Measurements from ENCODE around the gene SPTBN4. TPM values are rescaled to one million over a fixed set of nuclear protein-coding genes. Genes with fewer than 3 reads are reported as not detected.
A peak's percentile ranks its signal among the peaks of the same experiment; 100 is the strongest.

Gene SPTBN4
- total RNA-seq, 2 donors from 2014 or later, result 1.8 to 6.3 TPM

GRCh38 chr19:40603389-40604170 lies 136.8 kb downstream of the SPTBN4 start:
- WGBS, 2 donors, result 1 to 3% methylated on average over 26 to 43 of the region's 43 CpGs
- Histone ChIP-seq H3K9me3 (no peaks in the 10 kb centered on the region), H3K36me3 (replicated peaks in 1 of 2; ENCODE audit: insufficient read depth in 1 of 2, low read depth in 2 of 2) (no peaks in the 10 kb centered on the region), H3K27me3 (peaks cover 0 to 19% of the 10 kb centered on the region in 2 donors), H3K4me1 (peaks cover 69% of the 10 kb centered on the region), H3K27ac (peak overlapping the region in 3 of 4 donors; percentile 64 to 85 (median 77)), H3K4me3 (no peak overlapping the region)
- ATAC-seq (peak; percentile 88), DNase-seq (peak; percentile 99 to 100 (median 99))
- intact Hi-C loops (cut with DNase I), result no loop called here
- TF ChIP-seq POLR2A (IDR thresholded peaks at IDR 0.05), result peak in 2 of 3 donors; percentile 48 to 50
- TF ChIP-seq, protein P1, sequence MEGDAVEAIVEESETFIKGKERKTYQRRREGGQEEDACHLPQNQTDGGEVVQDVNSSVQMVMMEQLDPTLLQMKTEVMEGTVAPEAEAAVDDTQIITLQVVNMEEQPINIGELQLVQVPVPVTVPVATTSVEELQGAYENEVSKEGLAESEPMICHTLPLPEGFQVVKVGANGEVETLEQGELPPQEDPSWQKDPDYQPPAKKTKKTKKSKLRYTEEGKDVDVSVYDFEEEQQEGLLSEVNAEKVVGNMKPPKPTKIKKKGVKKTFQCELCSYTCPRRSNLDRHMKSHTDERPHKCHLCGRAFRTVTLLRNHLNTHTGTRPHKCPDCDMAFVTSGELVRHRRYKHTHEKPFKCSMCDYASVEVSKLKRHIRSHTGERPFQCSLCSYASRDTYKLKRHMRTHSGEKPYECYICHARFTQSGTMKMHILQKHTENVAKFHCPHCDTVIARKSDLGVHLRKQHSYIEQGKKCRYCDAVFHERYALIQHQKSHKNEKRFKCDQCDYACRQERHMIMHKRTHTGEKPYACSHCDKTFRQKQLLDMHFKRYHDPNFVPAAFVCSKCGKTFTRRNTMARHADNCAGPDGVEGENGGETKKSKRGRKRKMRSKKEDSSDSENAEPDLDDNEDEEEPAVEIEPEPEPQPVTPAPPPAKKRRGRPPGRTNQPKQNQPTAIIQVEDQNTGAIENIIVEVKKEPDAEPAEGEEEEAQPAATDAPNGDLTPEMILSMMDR (IDR thresholded peaks at IDR 0.05), result no peak

DNA sequence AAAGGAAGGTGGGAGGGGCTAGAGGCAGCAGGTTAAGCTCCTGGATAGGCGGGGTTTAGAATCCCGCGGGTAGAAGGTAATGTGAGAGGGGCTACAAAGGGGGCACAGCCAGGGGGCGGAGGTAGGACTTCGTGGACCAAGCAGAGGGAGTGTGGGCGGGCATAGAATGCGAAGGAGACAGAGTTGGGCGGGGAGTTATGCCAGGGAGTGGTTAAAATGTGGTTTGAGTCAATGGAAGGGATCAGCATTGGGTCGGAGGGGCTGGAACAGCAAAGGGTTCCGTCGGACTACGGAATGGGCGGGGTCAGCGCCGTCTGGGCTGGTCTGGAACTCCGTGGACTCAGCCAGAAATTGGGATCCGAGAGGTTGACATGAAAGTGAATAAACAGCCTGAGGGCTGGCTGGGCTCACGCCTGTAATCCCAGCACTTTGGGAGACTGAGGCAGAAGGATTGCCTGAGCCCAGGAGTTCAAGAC lies 137.4 kb downstream of the SPTBN4 start:
- Histone ChIP-seq H3K9me3 (no peaks in the 10 kb centered on the region), H3K4me1 (peaks cover 70% of the 10 kb centered on the region), H3K4me3 (no peak overlapping the region), H3K27me3 (peaks cover 0 to 19% of the 10 kb centered on the region in 2 donors), H3K36me3 (replicated peaks in 1 of 2; ENCODE audit: insufficient read depth in 1 of 2, low read depth in 2 of 2) (no peaks in the 10 kb centered on the region), H3K27ac (peak overlapping the region in 2 of 4 donors; percentile 77 to 85)
- TF ChIP-seq, protein P1 (IDR thresholded peaks at IDR 0.05), result no peak
- TF ChIP-seq POLR2A (IDR thresholded peaks at IDR 0.05), result no peak
- intact Hi-C loops (cut with DNase I), result no loop called here
- no peak for ATAC-seq
- DNase-seq, result no peak
- 2 to 5% methylated on average over 17 to 18 of the region's 18 CpGs for WGBS, 2 donors

DNA sequence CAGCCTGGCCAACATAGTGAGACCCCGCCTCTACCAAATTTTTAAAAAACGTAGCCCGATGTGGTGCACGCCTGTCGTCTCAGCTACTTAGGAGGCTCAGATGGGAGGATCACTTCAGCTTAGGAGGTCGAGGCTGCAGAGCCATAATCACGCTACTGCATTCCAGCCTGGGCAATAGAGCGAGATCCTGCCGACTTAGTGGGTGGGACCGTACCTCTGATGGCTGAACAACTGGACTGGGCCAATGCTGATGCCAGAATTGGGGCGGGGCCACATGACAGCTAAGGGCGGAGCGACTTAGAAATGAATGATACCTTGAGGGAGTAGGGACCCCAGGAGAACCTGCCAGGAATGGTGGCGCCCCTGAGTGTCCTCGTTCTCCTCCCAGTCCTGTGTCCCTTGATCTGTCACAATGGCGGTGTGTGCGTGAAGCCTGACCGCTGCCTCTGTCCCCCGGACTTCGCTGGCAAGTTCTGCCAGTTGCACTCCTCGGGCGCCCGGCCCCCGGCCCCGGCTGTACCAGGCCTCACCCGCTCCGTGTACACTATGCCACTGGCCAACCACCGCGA lies 137.9 kb downstream of the SPTBN4 start:
- ATAC-seq, result no peak
- Histone ChIP-seq H3K9me3 (no peaks in the 10 kb centered on the region), H3K4me1 (peaks cover 75% of the 10 kb centered on the region), H3K4me3 (peak overlapping the region in 1 of 2 donors; percentile 18), H3K27me3 (peaks cover 0 to 18% of the 10 kb centered on the region in 2 donors), H3K36me3 (replicated peaks in 1 of 2; ENCODE audit: insufficient read depth in 1 of 2, low read depth in 2 of 2) (no peaks in the 10 kb centered on the region), H3K27ac (peak overlapping the region; percentile 69 to 85 (median 78))
- peak in 3 of 4 donors; percentile 20 to 53 (median 43) for DNase-seq
- 12 to 16% methylated on average over 23 to 29 of the region's 29 CpGs for WGBS, 2 donors
- intact Hi-C loops (cut with DNase I), result no loop called here
- no peak for TF ChIP-seq POLR2A (IDR thresholded peaks at IDR 0.05)
- TF ChIP-seq, protein P1 (IDR thresholded peaks at IDR 0.05), result no peak

- TF ChIP-seq, protein P1 (IDR thresholded peaks at IDR 0.05), result peak in 1 of 7 experiments; percentile 17
- TF ChIP-seq POLR2A (IDR thresholded peaks at IDR 0.05), result peak; percentile 60 to 63 (median 63)
- intact Hi-C loops (cut with DNase I), result no loop called here
- Histone ChIP-seq H3K27me3 (peaks cover 0 to 11% of the 10 kb centered on the region in 2 donors), H3K4me3 (peak overlapping the region; percentile 12 to 18), H3K36me3 (replicated peaks in 1 of 2; ENCODE audit: insufficient read depth in 1 of 2, low read depth in 2 of 2) (no peaks in the 10 kb centered on the region), H3K4me1 (peaks cover 74% of the 10 kb centered on the region), H3K27ac (peak overlapping the region; percentile 69 to 85 (median 78)), H3K9me3 (no peaks in the 10 kb centered on the region)
- 2 to 6% methylated on average over 30 to 71 of the region's 71 CpGs for WGBS, 2 donors
- DNase-seq, result peak; percentile 78 to 88 (median 86)
- peak; percentile 34 for ATAC-seq
Measured at GRCh38 chr19:40605216-40605971, 138.6 kb downstream of the SPTBN4 start.

Data from body of pancreas (tissue), 4 donors.